Daoy (cell line): Measurements from ENCODE around the gene LSAMP. TPM values are rescaled to one million over a fixed set of nuclear protein-coding genes. Genes with fewer than 3 reads are reported as not detected.

Source experiments
- DNase-seq: peaks from one replicate; pipeline ENCODE4 v3.0.0-alpha.2; 2015; ENCODE audit warnings: low read depth
- total RNA-seq: library from RNA; depleted of rRNA; stranded (reverse); fragments of >200 nt; shearing (Covaris generic); gene quantifications from 2 replicates; pipeline ENCODE4 v1.2.3, GENCODE V29; 2014

Gene LSAMP
- total RNA-seq, 1 experiment from 2014 or later: 7.1 TPM

GRCh38 chr3:116165135-116165534 lies 280.2 kb downstream of the LSAMP start:
- DNase-seq: no peak

- DNase-seq: no peak
Observed at GRCh38 chr3:116164039-116164438, 281.2 kb downstream of the LSAMP start.

GRCh38 chr3:116161575-116162525 lies 283.4 kb downstream of the LSAMP start:
- peak; percentile 28 for DNase-seq

- DNase-seq: no peak
Observed at GRCh38 chr3:116160594-116160993, 284.7 kb downstream of the LSAMP start.

GRCh38 chr3:116155841-116156240 lies 289.4 kb downstream of the LSAMP start:
- no peak for DNase-seq

GRCh38 chr3:116154389-116154788 lies 290.9 kb downstream of the LSAMP start:
- no peak for DNase-seq

GRCh38 chr3:116153174-116153573 lies 292.1 kb downstream of the LSAMP start:
- peak; percentile 36 for DNase-seq

GRCh38 chr3:116150655-116151167 lies 294.6 kb downstream of the LSAMP start:
- no peak for DNase-seq

- peak; percentile 74 for DNase-seq
Observed at GRCh38 chr3:116148881-116149851, 296.1 kb downstream of the LSAMP start.

- DNase-seq: no peak
Observed at GRCh38 chr3:116145613-116146012, 299.7 kb downstream of the LSAMP start.

GRCh38 chr3:116141724-116142123 lies 303.6 kb downstream of the LSAMP start:
- DNase-seq: peak; percentile 50

GRCh38 chr3:116140100-116140689 lies 305.1 kb downstream of the LSAMP start:
- no peak for DNase-seq

- DNase-seq: no peak
Observed at GRCh38 chr3:116139641-116140040, 305.6 kb downstream of the LSAMP start.

- peak; percentile 84 for DNase-seq
Observed at GRCh38 chr3:116135457-116136085, 309.7 kb downstream of the LSAMP start.

- DNase-seq: no peak
Observed at GRCh38 chr3:116129187-116129946, 315.9 kb downstream of the LSAMP start.

- no peak for DNase-seq
Observed at GRCh38 chr3:116127464-116127863, 317.8 kb downstream of the LSAMP start.

- DNase-seq: no peak
Observed at GRCh38 chr3:116124166-116124565, 321.1 kb downstream of the LSAMP start.

- no peak for DNase-seq
Observed at GRCh38 chr3:116118475-116119169, 326.7 kb downstream of the LSAMP start.

GRCh38 chr3:116114586-116114985 lies 330.7 kb downstream of the LSAMP start:
- no peak for DNase-seq

GRCh38 chr3:116112696-116113095 lies 332.6 kb downstream of the LSAMP start:
- DNase-seq: no peak
